ENCODE measurements around the gene DMD. TPM values are rescaled to one million over a fixed set of nuclear protein-coding genes. Genes with fewer than 3 reads are reported as not detected.
A peak's percentile ranks its signal among the peaks of the same experiment; 100 is the strongest.

Gene DMD
- total RNA-seq, 3 donors from 2014 or later (not counting 1 experiment from before 2014, with no cell fraction given), result not detected

GRCh38 chrX:32421266-32421665 is 790.1 kb downstream of the DMD start:
- Histone ChIP-seq H3K9me3 (ENCODE audit: control insufficient read depth, insufficient read depth, low read length) (no peaks in the 10 kb centered on the region), H3K27ac (ENCODE audit: low read length) (no peak overlapping the region), H3K36me3 (ENCODE audit: control insufficient read depth, insufficient read depth, low read length) (no peaks in the 10 kb centered on the region), H3K27me3 (ENCODE audit: control insufficient read depth, insufficient read depth, low read length) (no peaks in the 10 kb centered on the region), H3K4me3 (ENCODE audit: low read length) (no peak overlapping the region), H3K4me1 (ENCODE audit: control insufficient read depth, insufficient read depth, low read length) (no peaks in the 10 kb centered on the region)
- 77% methylated on average over 2 of the region's 3 CpGs for WGBS (ENCODE audit: insufficient coverage)
- Mint-ChIP-seq H3K4me3 (no peak overlapping the region), H3K9me3 (peaks cover 0 to 6% of the 10 kb centered on the region in 2 donors), H3K4me1 (no peaks in the 10 kb centered on the region), H3K36me3 (no peaks in the 10 kb centered on the region), H3K27me3 (ENCODE audit: low read depth in 2 of 2) (no peaks in the 10 kb centered on the region), H3K27ac (no peak overlapping the region)
- TF ChIP-seq, protein P1, sequence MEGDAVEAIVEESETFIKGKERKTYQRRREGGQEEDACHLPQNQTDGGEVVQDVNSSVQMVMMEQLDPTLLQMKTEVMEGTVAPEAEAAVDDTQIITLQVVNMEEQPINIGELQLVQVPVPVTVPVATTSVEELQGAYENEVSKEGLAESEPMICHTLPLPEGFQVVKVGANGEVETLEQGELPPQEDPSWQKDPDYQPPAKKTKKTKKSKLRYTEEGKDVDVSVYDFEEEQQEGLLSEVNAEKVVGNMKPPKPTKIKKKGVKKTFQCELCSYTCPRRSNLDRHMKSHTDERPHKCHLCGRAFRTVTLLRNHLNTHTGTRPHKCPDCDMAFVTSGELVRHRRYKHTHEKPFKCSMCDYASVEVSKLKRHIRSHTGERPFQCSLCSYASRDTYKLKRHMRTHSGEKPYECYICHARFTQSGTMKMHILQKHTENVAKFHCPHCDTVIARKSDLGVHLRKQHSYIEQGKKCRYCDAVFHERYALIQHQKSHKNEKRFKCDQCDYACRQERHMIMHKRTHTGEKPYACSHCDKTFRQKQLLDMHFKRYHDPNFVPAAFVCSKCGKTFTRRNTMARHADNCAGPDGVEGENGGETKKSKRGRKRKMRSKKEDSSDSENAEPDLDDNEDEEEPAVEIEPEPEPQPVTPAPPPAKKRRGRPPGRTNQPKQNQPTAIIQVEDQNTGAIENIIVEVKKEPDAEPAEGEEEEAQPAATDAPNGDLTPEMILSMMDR (IDR thresholded peaks at IDR 0.05), result no peak
- DNase-seq (no peak), ATAC-seq (no peak)
- intact Hi-C loops (cut with micrococcal nuclease), result no loop called here

DNA sequence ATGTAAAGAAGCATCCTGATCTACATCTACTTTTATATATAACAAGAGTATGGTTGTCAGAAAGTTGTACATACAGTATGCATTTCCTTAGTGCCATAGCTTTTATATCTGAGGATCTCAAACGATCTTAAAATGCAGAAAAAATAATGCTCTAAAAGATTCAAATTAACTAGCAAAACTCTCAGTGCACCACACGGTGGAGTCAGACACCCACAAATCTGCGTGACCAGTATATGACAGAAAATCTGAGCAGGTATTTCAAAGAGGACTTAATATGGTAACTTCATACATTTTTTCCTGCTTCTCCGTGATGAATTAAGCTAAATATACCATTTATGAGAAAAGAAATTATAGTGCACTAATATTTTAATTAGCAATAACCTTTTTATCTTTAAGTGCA is 803.0 kb downstream of the DMD start:
- Histone ChIP-seq H3K27me3 (ENCODE audit: control insufficient read depth, insufficient read depth, low read length) (no peaks in the 10 kb centered on the region), H3K4me3 (ENCODE audit: low read length) (no peak overlapping the region), H3K36me3 (ENCODE audit: control insufficient read depth, insufficient read depth, low read length) (no peaks in the 10 kb centered on the region), H3K4me1 (ENCODE audit: control insufficient read depth, insufficient read depth, low read length) (no peaks in the 10 kb centered on the region), H3K9me3 (ENCODE audit: control insufficient read depth, insufficient read depth, low read length) (no peaks in the 10 kb centered on the region), H3K27ac (ENCODE audit: low read length) (no peak overlapping the region)
- TF ChIP-seq, protein P1 (IDR thresholded peaks at IDR 0.05), result no peak
- WGBS (ENCODE audit: insufficient coverage), result 19% methylated on average over 2 of the region's 4 CpGs
- no peaks in the 10 kb centered on the region for H3K4me1 Mint-ChIP-seq
- H3K27me3 Mint-ChIP-seq (ENCODE audit: low read depth in 2 of 2), result no peaks in the 10 kb centered on the region
- no peaks in the 10 kb centered on the region for H3K9me3 Mint-ChIP-seq
- H3K27ac Mint-ChIP-seq, result no peak overlapping the region
- no peak for ATAC-seq
- no peaks in the 10 kb centered on the region for H3K36me3 Mint-ChIP-seq
- DNase-seq, result peak in 1 of 2 donors; percentile 25
- no peak overlapping the region for H3K4me3 Mint-ChIP-seq
- intact Hi-C loops (cut with micrococcal nuclease), result no loop called here

GRCh38 chrX:32397562-32398216 is 813.7 kb downstream of the DMD start:
- Histone ChIP-seq H3K27ac (ENCODE audit: low read length) (no peak overlapping the region), H3K4me3 (ENCODE audit: low read length) (no peak overlapping the region), H3K4me1 (ENCODE audit: control insufficient read depth, insufficient read depth, low read length) (no peaks in the 10 kb centered on the region), H3K36me3 (ENCODE audit: control insufficient read depth, insufficient read depth, low read length) (no peaks in the 10 kb centered on the region), H3K9me3 (ENCODE audit: control insufficient read depth, insufficient read depth, low read length) (no peaks in the 10 kb centered on the region), H3K27me3 (ENCODE audit: control insufficient read depth, insufficient read depth, low read length) (no peaks in the 10 kb centered on the region)
- H3K36me3 Mint-ChIP-seq, result no peaks in the 10 kb centered on the region
- H3K9me3 Mint-ChIP-seq, result peaks cover 0 to 3% of the 10 kb centered on the region in 2 donors
- H3K4me1 Mint-ChIP-seq, result no peaks in the 10 kb centered on the region
- intact Hi-C loops (cut with micrococcal nuclease), result no loop called here
- no peak overlapping the region for H3K4me3 Mint-ChIP-seq
- no CpG with 5 or more reads among the region's 4 CpGs for WGBS (ENCODE audit: insufficient coverage)
- no peak overlapping the region for H3K27ac Mint-ChIP-seq
- no peak for ATAC-seq
- no peaks in the 10 kb centered on the region for H3K27me3 Mint-ChIP-seq (ENCODE audit: low read depth in 2 of 2)
- no peak for DNase-seq
- TF ChIP-seq, protein P1 (IDR thresholded peaks at IDR 0.05), result no peak

DNA sequence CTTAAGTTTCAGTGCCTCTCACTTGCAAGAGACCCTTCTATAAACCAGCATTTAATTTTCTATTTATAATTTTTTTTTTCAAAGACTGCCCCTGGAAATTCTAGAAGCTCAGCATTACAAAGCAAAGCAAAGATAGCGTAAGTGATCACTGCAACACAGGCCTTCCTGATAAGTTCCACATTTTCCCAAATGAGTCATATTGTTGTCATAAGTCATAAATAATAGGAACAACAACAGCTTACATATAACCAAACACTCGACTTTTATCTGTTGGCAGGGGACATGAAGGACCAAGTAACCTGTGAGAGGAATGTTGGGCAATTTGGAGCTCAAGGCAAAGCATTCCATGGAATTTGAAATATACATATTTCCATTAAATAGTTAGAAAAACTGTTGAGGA is 815.5 kb downstream of the DMD start:
- TF ChIP-seq, protein P1 (IDR thresholded peaks at IDR 0.05), result no peak
- intact Hi-C loops (cut with micrococcal nuclease), result no loop called here

More for the DNA sequence above, 815.5 kb downstream of the DMD start:
- Histone ChIP-seq H3K9me3 (ENCODE audit: control insufficient read depth, insufficient read depth, low read length) (no peaks in the 10 kb centered on the region), H3K27ac (ENCODE audit: low read length) (no peak overlapping the region), H3K27me3 (ENCODE audit: control insufficient read depth, insufficient read depth, low read length) (no peaks in the 10 kb centered on the region), H3K4me3 (ENCODE audit: low read length) (no peak overlapping the region), H3K36me3 (ENCODE audit: control insufficient read depth, insufficient read depth, low read length) (no peaks in the 10 kb centered on the region), H3K4me1 (ENCODE audit: control insufficient read depth, insufficient read depth, low read length) (no peaks in the 10 kb centered on the region)
- H3K27ac Mint-ChIP-seq, result no peak overlapping the region
- H3K9me3 Mint-ChIP-seq, result peaks cover 0 to 4% of the 10 kb centered on the region in 2 donors
- ATAC-seq (no peak), DNase-seq (no peak)
- H3K36me3 Mint-ChIP-seq, result no peaks in the 10 kb centered on the region
- no CpG with 5 or more reads among the region's 2 CpGs for WGBS (ENCODE audit: insufficient coverage)
- H3K27me3 Mint-ChIP-seq (ENCODE audit: low read depth in 2 of 2), result no peaks in the 10 kb centered on the region
- no peak overlapping the region for H3K4me3 Mint-ChIP-seq
- H3K4me1 Mint-ChIP-seq, result no peaks in the 10 kb centered on the region

Measured in natural killer cell (primary cell).